Measurements from ENCODE around the gene LRRC39.

Gene LRRC39

GRCh38 chr1:100145116-100145515 is 32.9 kb downstream of the LRRC39 start:
- no peak for DNase-seq

GRCh38 chr1:100142343-100142742 is 35.7 kb downstream of the LRRC39 start:
- DNase-seq: no peak

GRCh38 chr1:100141192-100141591 is 36.9 kb downstream of the LRRC39 start:
- DNase-seq: no peak

- no peak for DNase-seq
Measured at GRCh38 chr1:100137602-100138001, 40.5 kb downstream of the LRRC39 start.

- DNase-seq: no peak
Measured at GRCh38 chr1:100134872-100135271, 43.2 kb downstream of the LRRC39 start.

GRCh38 chr1:100132566-100133477 is 45.2 kb downstream of the LRRC39 start, which contains the start of the genes SASS6 and TRMT13:
Gene SASS6 (minus strand): TSS chr1:100132930. CDS start chr1:100132814, 116 bp downstream.
Gene TRMT13 (plus strand): TSS chr1:100133163. CDS start chr1:100133169, 6 bp downstream.
- DNase-seq: peak; percentile 98

GRCh38 chr1:100131623-100132022 is 46.4 kb downstream of the LRRC39 start:
- DNase-seq: no peak

GRCh38 chr1:100130552-100131077 is 47.4 kb downstream of the LRRC39 start:
- DNase-seq: no peak

- DNase-seq: no peak
Measured at GRCh38 chr1:100127226-100127625, 50.8 kb downstream of the LRRC39 start.

- DNase-seq: no peak
Measured at GRCh38 chr1:100122177-100122576, 55.9 kb downstream of the LRRC39 start.

GRCh38 chr1:100115524-100115923 is 62.5 kb downstream of the LRRC39 start:
- no peak for DNase-seq

GRCh38 chr1:100109554-100110066 is 68.4 kb downstream of the LRRC39 start:
- no peak for DNase-seq

GRCh38 chr1:100107696-100108095 is 70.4 kb downstream of the LRRC39 start:
- no peak for DNase-seq

- no peak for DNase-seq
Measured at GRCh38 chr1:100101564-100101963, 76.5 kb downstream of the LRRC39 start.

- DNase-seq: no peak
Measured at GRCh38 chr1:100100202-100100601, 77.9 kb downstream of the LRRC39 start.

Data from NCI-H446 treated with DMSO at 0.1 percent for 48 hours (cell line).